HUES64 (cell line): ENCODE results near the gene DAB2.

Experiments used
- H3K27ac ChIP-seq: 2 replicates; pipeline ENCODE4 v1.7.0; 2013; ENCODE audit warnings: low read depth, low read length, inconsistent platforms
- H3K27me3 ChIP-seq: 2 replicates; pipeline ENCODE4 v1.6.1; 2013; ENCODE audit warnings: mild to moderate bottlenecking, low read length; ENCODE audit not compliant: insufficient read depth
- H3K36me3 ChIP-seq: 2 replicates; pipeline ENCODE4 v1.6.1; 2013; ENCODE audit warnings: mild to moderate bottlenecking, low read length; ENCODE audit not compliant: insufficient read depth
- H3K4me1 ChIP-seq: 2 replicates; pipeline ENCODE4 v1.6.1; 2013; ENCODE audit warnings: mild to moderate bottlenecking, low read length, moderate library complexity; ENCODE audit not compliant: insufficient read depth
- H3K4me3 ChIP-seq: 2 replicates; pipeline ENCODE4 v1.5.1; 2013; ENCODE audit warnings: mild to moderate bottlenecking, low read length, moderate library complexity
- H3K9ac ChIP-seq: 2 replicates; pipeline ENCODE4 v1.6.1; 2013; ENCODE audit warnings: mild to moderate bottlenecking, low read depth, low read length
- H3K9me3 ChIP-seq: 2 replicates; pipeline ENCODE4 v1.6.1; 2013; ENCODE audit warnings: low read depth, low read length; ENCODE audit not compliant: insufficient read depth
- WGBS: fragments of 150-250, 120-280 bp; methylation state at CpG from one replicate; pipeline ENCODE4 v1.1.7; 2013; ENCODE audit warnings: missing lambda C conversion rate; 5-methylcytosine and 5-hydroxymethylcytosine counted together

The DAB2 gene

GRCh38 chr5:39420482-39421145 is 4.2 kb downstream of the DAB2 start:
- Histone ChIP-seq H3K27me3 (peaks cover 10% of the 10 kb centered on the region; the same call in 1 of the 2 replicates), H3K9me3 (no peaks in the 10 kb centered on the region), H3K36me3 (no peaks in the 10 kb centered on the region), H3K9ac (no peak overlapping the region), H3K4me1 (peaks cover 42% of the 10 kb centered on the region), H3K27ac (no peak overlapping the region), H3K4me3 (no peak overlapping the region)
- 90% methylated on average over 6 of the region's 6 CpGs for WGBS

- H3K27ac ChIP-seq, result no peak overlapping the region
- H3K36me3 ChIP-seq, result no peaks in the 10 kb centered on the region
- 84% methylated on average over 1 of the region's 1 CpG for WGBS
- H3K4me3 ChIP-seq, result no peak overlapping the region
- no peak overlapping the region for H3K9ac ChIP-seq
- H3K4me1 ChIP-seq, result peaks cover 40% of the 10 kb centered on the region
- H3K27me3 ChIP-seq, result peaks cover 10% of the 10 kb centered on the region; the same call in 1 of the 2 replicates
- H3K9me3 ChIP-seq, result no peaks in the 10 kb centered on the region
Observed at GRCh38 chr5:39419796-39420195, 5.0 kb downstream of the DAB2 start.

GRCh38 chr5:39417979-39418378 is 6.8 kb downstream of the DAB2 start:
- Histone ChIP-seq H3K4me3 (no peak overlapping the region), H3K9me3 (no peaks in the 10 kb centered on the region), H3K9ac (no peak overlapping the region), H3K27ac (no peak overlapping the region), H3K4me1 (peaks cover 35% of the 10 kb centered on the region), H3K27me3 (no peaks in the 10 kb centered on the region), H3K36me3 (no peaks in the 10 kb centered on the region)
- WGBS, result 89% methylated on average over 2 of the region's 3 CpGs

GRCh38 chr5:39415201-39415600 is 9.6 kb downstream of the DAB2 start:
- no peaks in the 10 kb centered on the region for H3K27me3 ChIP-seq
- H3K9ac ChIP-seq, result no peak overlapping the region
- H3K27ac ChIP-seq, result no peak overlapping the region
- no peak overlapping the region for H3K4me3 ChIP-seq
- H3K36me3 ChIP-seq, result no peaks in the 10 kb centered on the region
- no peaks in the 10 kb centered on the region for H3K9me3 ChIP-seq
- 89% methylated on average over 1 of the region's 2 CpGs for WGBS
- H3K4me1 ChIP-seq, result peaks cover 31% of the 10 kb centered on the region

GRCh38 chr5:39414426-39414825 is 10.4 kb downstream of the DAB2 start:
- Histone ChIP-seq H3K9ac (no peak overlapping the region), H3K36me3 (no peaks in the 10 kb centered on the region), H3K9me3 (no peaks in the 10 kb centered on the region), H3K4me1 (peaks cover 31% of the 10 kb centered on the region), H3K4me3 (no peak overlapping the region), H3K27me3 (no peaks in the 10 kb centered on the region), H3K27ac (no peak overlapping the region)

- Histone ChIP-seq H3K27ac (no peak overlapping the region), H3K4me3 (no peak overlapping the region), H3K4me1 (peaks cover 31% of the 10 kb centered on the region), H3K36me3 (no peaks in the 10 kb centered on the region), H3K9me3 (no peaks in the 10 kb centered on the region), H3K9ac (no peak overlapping the region), H3K27me3 (no peaks in the 10 kb centered on the region)
Observed at GRCh38 chr5:39413771-39414170, 11.0 kb downstream of the DAB2 start.

GRCh38 chr5:39412721-39413394 is 11.9 kb downstream of the DAB2 start:
- no peak overlapping the region for H3K4me3 ChIP-seq
- peaks cover 31% of the 10 kb centered on the region for H3K4me1 ChIP-seq
- H3K36me3 ChIP-seq, result no peaks in the 10 kb centered on the region
- no peaks in the 10 kb centered on the region for H3K27me3 ChIP-seq
- WGBS, result 84% methylated on average over 5 of the region's 5 CpGs
- no peaks in the 10 kb centered on the region for H3K9me3 ChIP-seq
- no peak overlapping the region for H3K27ac ChIP-seq
- no peak overlapping the region for H3K9ac ChIP-seq

- H3K9me3 ChIP-seq, result no peaks in the 10 kb centered on the region
- no peak overlapping the region for H3K9ac ChIP-seq
- no peak overlapping the region for H3K27ac ChIP-seq
- no peak overlapping the region for H3K4me3 ChIP-seq
- WGBS, result 97% methylated on average over 2 of the region's 4 CpGs
- no peaks in the 10 kb centered on the region for H3K27me3 ChIP-seq
- H3K4me1 ChIP-seq, result peaks cover 27% of the 10 kb centered on the region
- H3K36me3 ChIP-seq, result no peaks in the 10 kb centered on the region
Observed at GRCh38 chr5:39411985-39412384, 12.8 kb downstream of the DAB2 start.

GRCh38 chr5:39411061-39411460 is 13.7 kb downstream of the DAB2 start:
- H3K4me1 ChIP-seq, result peaks cover 20% of the 10 kb centered on the region
- no CpG with 5 or more reads among the region's 1 CpG for WGBS
- H3K27me3 ChIP-seq, result no peaks in the 10 kb centered on the region
- H3K36me3 ChIP-seq, result no peaks in the 10 kb centered on the region
- no peak overlapping the region for H3K9ac ChIP-seq
- H3K27ac ChIP-seq, result no peak overlapping the region
- no peak overlapping the region for H3K4me3 ChIP-seq
- H3K9me3 ChIP-seq, result no peaks in the 10 kb centered on the region

- Histone ChIP-seq H3K27me3 (no peaks in the 10 kb centered on the region), H3K36me3 (no peaks in the 10 kb centered on the region), H3K4me1 (peaks cover 20% of the 10 kb centered on the region), H3K9me3 (no peaks in the 10 kb centered on the region), H3K4me3 (no peak overlapping the region), H3K27ac (no peak overlapping the region), H3K9ac (no peak overlapping the region)
- WGBS, result no CpG with 5 or more reads among the region's 1 CpG
Observed at GRCh38 chr5:39409033-39409432, 15.7 kb downstream of the DAB2 start.

GRCh38 chr5:39405083-39405843 is 19.5 kb downstream of the DAB2 start:
- Histone ChIP-seq H3K4me1 (peaks cover 7% of the 10 kb centered on the region), H3K36me3 (no peaks in the 10 kb centered on the region), H3K9me3 (no peaks in the 10 kb centered on the region), H3K9ac (no peak overlapping the region), H3K4me3 (no peak overlapping the region), H3K27me3 (no peaks in the 10 kb centered on the region), H3K27ac (no peak overlapping the region)
- WGBS, result 73% methylated on average over 5 of the region's 5 CpGs
